Fibroblast of mammary gland (primary cell): ENCODE results near the gene RAB6B.

Experiments used
- DNase-seq: peaks from one replicate; pipeline ENCODE4 v3.0.0-alpha.2; 2010; ENCODE audit warnings: low read depth
- H3K4me3 ChIP-seq: 2 replicates; pipeline ENCODE4 v1.5.1; 2011; ENCODE audit warnings: low read depth, mild to moderate bottlenecking, low read length, moderate library complexity; ENCODE audit not compliant: control insufficient read depth
- CTCF ChIP-seq: conservative IDR thresholded peaks from 2 replicates; pipeline ENCODE4 v1.5.1; 2011; ENCODE audit warnings: low read depth, low read length, inconsistent platforms; ENCODE audit not compliant: control insufficient read depth, insufficient read depth

The RAB6B gene

GRCh38 chr3:133895208-133896001 is at the start of gene RAB6B:
Gene RAB6B (minus strand): TSS chr3:133895882. CDS start chr3:133895466, 416 bp downstream.
- no peak for TF ChIP-seq CTCF
- H3K4me3 ChIP-seq = peak within 1 kb of the TSS; percentile 56
- DNase-seq = peak; percentile 15

GRCh38 chr3:133944641-133945380 is 49.1 kb upstream of the RAB6B start:
- no peak overlapping the region for H3K4me3 ChIP-seq
- DNase-seq = peak; percentile 93
- no peak for TF ChIP-seq CTCF

GRCh38 chr3:133944181-133944580 is 48.5 kb upstream of the RAB6B start:
- no peak for TF ChIP-seq CTCF
- H3K4me3 ChIP-seq = no peak overlapping the region
- DNase-seq = peak; percentile 62

GRCh38 chr3:133943639-133944141 is 48.0 kb upstream of the RAB6B start:
- DNase-seq = peak; percentile 89
- H3K4me3 ChIP-seq = no peak overlapping the region
- no peak for TF ChIP-seq CTCF

GRCh38 chr3:133943031-133943535 is 47.4 kb upstream of the RAB6B start:
- no peak overlapping the region for H3K4me3 ChIP-seq
- DNase-seq = no peak
- no peak for TF ChIP-seq CTCF

GRCh38 chr3:133941415-133941821 is 45.7 kb upstream of the RAB6B start:
- DNase-seq = peak; percentile 61
- no peak overlapping the region for H3K4me3 ChIP-seq
- no peak for TF ChIP-seq CTCF
